Measurements from ENCODE around the gene TNFAIP8. TPM values are rescaled to one million over a fixed set of nuclear protein-coding genes. Genes with fewer than 3 reads are reported as not detected.

Gene TNFAIP8
- total RNA-seq, 2 donors from 2014 or later: 29.6 to 39.5 TPM

DNA sequence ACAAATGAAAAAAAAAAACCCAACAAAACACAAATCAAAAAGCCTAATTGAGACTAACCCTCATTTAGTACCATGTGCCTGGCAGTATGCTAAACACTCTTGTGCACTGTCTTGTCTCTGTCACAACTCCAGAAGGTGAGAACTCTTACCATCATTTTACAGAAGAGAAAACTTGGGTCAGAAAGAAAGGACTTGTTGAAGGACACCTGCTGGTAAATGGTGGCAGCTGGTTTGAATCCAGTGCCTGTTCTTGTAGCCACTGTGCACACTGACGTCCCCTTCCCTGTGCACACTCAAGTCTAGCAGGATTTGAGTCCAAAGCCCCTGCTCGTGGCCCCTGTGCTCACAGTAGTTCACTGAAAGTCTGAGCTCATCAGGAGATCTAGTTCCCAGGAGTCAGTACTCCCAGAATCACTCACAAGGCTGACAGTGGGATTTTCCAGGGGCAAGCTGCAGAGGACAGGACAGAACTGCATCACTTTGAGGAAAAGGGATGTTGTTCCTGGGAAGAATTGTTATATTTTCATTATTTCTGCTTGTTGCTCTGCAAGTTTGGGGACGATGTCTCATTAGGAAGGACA, 53.5 kb downstream of the TNFAIP8 start:
- Histone ChIP-seq H3K36me3 (ENCODE audit: control insufficient read depth, insufficient read depth, low read length) (no peaks in the 10 kb centered on the region), H3K27ac (ENCODE audit: low read depth, low read length) (no peak overlapping the region), H3K9me3 (ENCODE audit: control insufficient read depth, low read length) (peaks cover 4% of the 10 kb centered on the region), H3K27me3 (ENCODE audit: control insufficient read depth, insufficient read depth, low read length, poor library complexity, severe bottlenecking) (no peaks in the 10 kb centered on the region), H3K4me3 (ENCODE audit: low read length) (no peak overlapping the region), H3K4me1 (ENCODE audit: control insufficient read depth, insufficient read depth, low read length) (peaks cover 21% of the 10 kb centered on the region), H3K9ac (ENCODE audit: extremely low read depth, low read length, poor library complexity, severe bottlenecking) (no peak overlapping the region)
- H3K27me3 Mint-ChIP-seq (ENCODE audit: insufficient read depth): no peaks in the 10 kb centered on the region
- H3K27ac Mint-ChIP-seq: peak overlapping the region; percentile 78
- WGBS, 2 experiments (ENCODE audit: insufficient coverage in 1 of 2, insufficient read length in 1 of 2): 80 to 86% methylated on average over 3 of the region's 3 CpGs
- DNase-seq: peak; percentile 57
- TF ChIP-seq, protein P1, sequence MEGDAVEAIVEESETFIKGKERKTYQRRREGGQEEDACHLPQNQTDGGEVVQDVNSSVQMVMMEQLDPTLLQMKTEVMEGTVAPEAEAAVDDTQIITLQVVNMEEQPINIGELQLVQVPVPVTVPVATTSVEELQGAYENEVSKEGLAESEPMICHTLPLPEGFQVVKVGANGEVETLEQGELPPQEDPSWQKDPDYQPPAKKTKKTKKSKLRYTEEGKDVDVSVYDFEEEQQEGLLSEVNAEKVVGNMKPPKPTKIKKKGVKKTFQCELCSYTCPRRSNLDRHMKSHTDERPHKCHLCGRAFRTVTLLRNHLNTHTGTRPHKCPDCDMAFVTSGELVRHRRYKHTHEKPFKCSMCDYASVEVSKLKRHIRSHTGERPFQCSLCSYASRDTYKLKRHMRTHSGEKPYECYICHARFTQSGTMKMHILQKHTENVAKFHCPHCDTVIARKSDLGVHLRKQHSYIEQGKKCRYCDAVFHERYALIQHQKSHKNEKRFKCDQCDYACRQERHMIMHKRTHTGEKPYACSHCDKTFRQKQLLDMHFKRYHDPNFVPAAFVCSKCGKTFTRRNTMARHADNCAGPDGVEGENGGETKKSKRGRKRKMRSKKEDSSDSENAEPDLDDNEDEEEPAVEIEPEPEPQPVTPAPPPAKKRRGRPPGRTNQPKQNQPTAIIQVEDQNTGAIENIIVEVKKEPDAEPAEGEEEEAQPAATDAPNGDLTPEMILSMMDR (conservative IDR thresholded peaks at IDR 0.05): peak; percentile 28
- peaks cover 38% of the 10 kb centered on the region for H3K4me1 Mint-ChIP-seq
- peaks cover 4% of the 10 kb centered on the region for H3K36me3 Mint-ChIP-seq (ENCODE audit: low read depth)
- peaks cover 5% of the 10 kb centered on the region for H3K9me3 Mint-ChIP-seq
- H3K4me3 Mint-ChIP-seq: no peak overlapping the region

DNA sequence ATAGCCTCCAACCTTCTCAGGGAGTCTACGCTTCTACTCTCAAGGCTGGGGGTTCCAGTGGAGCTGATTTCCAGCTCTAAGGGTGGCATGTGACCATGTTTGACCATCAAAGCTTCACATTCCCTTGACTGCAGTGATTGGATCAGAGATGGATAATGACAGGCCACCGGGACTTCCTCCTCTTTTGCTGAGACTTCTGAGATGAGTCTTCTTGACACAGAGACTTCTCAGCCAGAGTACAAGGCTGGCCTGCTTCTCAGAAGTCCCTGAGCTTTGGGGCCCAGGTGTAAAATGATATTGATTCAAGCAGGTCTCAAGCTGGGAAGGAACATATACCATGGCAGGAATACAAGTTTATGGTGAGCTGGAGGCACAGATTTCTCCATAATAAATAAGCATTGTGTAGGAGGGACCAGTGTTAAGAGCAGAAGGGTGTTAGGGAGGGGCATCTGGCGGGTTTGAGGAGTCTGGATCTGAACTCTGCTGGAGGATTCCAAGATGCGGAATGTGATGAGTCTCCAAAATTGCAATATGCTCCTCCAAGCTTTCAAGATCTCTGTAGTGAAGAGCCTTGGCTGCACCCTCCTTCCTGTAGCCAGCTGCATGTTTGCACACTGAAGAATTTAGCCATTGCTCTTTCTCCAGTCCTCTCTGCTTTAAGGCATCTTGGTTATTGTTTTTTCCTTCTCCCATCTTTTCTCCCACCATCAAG, 54.8 kb downstream of the TNFAIP8 start:
- Histone ChIP-seq H3K4me3 (ENCODE audit: low read length) (peak overlapping the region; percentile 78), H3K9ac (ENCODE audit: extremely low read depth, low read length, poor library complexity, severe bottlenecking) (no peak overlapping the region), H3K27me3 (ENCODE audit: control insufficient read depth, insufficient read depth, low read length, poor library complexity, severe bottlenecking) (no peaks in the 10 kb centered on the region), H3K36me3 (ENCODE audit: control insufficient read depth, insufficient read depth, low read length) (no peaks in the 10 kb centered on the region), H3K4me1 (ENCODE audit: control insufficient read depth, insufficient read depth, low read length) (peaks cover 16% of the 10 kb centered on the region), H3K27ac (ENCODE audit: low read depth, low read length) (no peak overlapping the region), H3K9me3 (ENCODE audit: control insufficient read depth, low read length) (peaks cover 7% of the 10 kb centered on the region)
- TF ChIP-seq, protein P1 (conservative IDR thresholded peaks at IDR 0.05): no peak
- Mint-ChIP-seq H3K27ac (peak overlapping the region; percentile 83), H3K36me3 (ENCODE audit: low read depth) (peaks cover 4% of the 10 kb centered on the region), H3K4me1 (peaks cover 32% of the 10 kb centered on the region), H3K4me3 (peak overlapping the region; percentile 9), H3K9me3 (peaks cover 15% of the 10 kb centered on the region), H3K27me3 (ENCODE audit: insufficient read depth) (no peaks in the 10 kb centered on the region)
- DNase-seq: no peak
- 79 to 86% methylated on average over 3 to 4 of the region's 4 CpGs for WGBS, 2 experiments (ENCODE audit: insufficient coverage in 1 of 2, insufficient read length in 1 of 2)

DNA sequence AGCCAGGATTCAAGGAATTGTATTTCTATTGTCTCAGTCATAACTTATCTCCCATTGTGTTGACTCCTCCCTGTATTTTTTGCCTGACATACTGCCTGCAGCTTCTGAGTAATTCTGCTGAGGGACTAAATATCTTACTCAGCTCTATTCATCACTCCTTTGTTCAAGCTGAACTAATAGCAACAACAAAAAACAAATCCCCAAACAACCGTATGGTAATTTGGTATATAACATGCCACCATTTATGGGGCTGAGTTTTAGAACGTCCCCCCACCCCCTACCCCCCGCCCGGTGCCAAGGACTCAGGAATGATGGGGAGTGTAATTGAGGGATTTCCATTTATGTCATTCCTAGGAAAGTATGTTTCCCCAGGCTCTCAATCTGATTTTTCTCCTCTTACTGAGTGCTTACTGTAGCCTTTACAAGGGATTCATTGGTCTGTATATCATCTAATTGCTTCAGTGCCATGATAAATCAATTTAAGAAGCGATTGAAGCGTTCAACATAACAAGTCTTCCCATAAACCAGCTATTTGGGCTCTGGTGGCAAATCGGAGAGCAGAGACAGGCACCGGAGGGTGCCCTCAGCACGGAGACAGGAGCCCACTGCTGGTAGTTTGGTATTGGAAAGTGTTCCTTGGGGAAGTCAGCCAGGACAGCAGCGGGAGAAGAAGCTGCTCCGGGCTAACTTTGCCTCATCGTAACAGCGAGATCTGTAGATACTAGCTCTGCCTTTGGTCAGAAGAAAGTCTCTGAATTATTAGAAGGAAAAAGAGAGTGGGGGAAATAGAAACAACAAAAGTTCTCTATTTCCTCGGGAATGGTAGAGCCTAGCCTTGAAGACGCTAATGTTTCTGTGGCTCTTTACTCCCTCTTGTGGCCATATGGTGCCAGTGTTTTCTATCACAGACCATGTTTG, 55.8 kb downstream of the TNFAIP8 start:
- Mint-ChIP-seq H3K36me3 (ENCODE audit: low read depth) (peaks cover 4% of the 10 kb centered on the region), H3K4me1 (peaks cover 32% of the 10 kb centered on the region), H3K27me3 (ENCODE audit: insufficient read depth) (no peaks in the 10 kb centered on the region), H3K27ac (peak overlapping the region; percentile 94), H3K4me3 (peak overlapping the region; percentile 63), H3K9me3 (peaks cover 22% of the 10 kb centered on the region)
- Histone ChIP-seq H3K4me1 (ENCODE audit: control insufficient read depth, insufficient read depth, low read length) (peaks cover 14% of the 10 kb centered on the region), H3K27me3 (ENCODE audit: control insufficient read depth, insufficient read depth, low read length, poor library complexity, severe bottlenecking) (no peaks in the 10 kb centered on the region), H3K9ac (ENCODE audit: extremely low read depth, low read length, poor library complexity, severe bottlenecking) (no peak overlapping the region), H3K9me3 (ENCODE audit: control insufficient read depth, low read length) (peaks cover 15% of the 10 kb centered on the region), H3K4me3 (ENCODE audit: low read length) (peak overlapping the region; percentile 78), H3K36me3 (ENCODE audit: control insufficient read depth, insufficient read depth, low read length) (no peaks in the 10 kb centered on the region), H3K27ac (ENCODE audit: low read depth, low read length) (no peak overlapping the region)
- 0 to 10% methylated on average over 6 to 12 of the region's 15 CpGs for WGBS, 2 experiments (ENCODE audit: insufficient coverage in 1 of 2, insufficient read length in 1 of 2)
- TF ChIP-seq, protein P1 (conservative IDR thresholded peaks at IDR 0.05): peak; percentile 98
- peak; percentile 84 for DNase-seq
